ENCODE data around the gene KNTC1. TPM values are rescaled to one million over a fixed set of nuclear protein-coding genes. Genes with fewer than 3 reads are reported as not detected.
"Not testable (repeated sequence)": the region's sequence is repeated elsewhere in the genome, so short reads cannot be mapped to it uniquely, and the experiment has no call there.

The KNTC1 gene
- total and polyA plus RNA-seq, 2 of the 13 experiments (the other 11 are each of a cell fraction or from before 2014, with no cell fraction given): 45.1 to 57.6 TPM

DNA sequence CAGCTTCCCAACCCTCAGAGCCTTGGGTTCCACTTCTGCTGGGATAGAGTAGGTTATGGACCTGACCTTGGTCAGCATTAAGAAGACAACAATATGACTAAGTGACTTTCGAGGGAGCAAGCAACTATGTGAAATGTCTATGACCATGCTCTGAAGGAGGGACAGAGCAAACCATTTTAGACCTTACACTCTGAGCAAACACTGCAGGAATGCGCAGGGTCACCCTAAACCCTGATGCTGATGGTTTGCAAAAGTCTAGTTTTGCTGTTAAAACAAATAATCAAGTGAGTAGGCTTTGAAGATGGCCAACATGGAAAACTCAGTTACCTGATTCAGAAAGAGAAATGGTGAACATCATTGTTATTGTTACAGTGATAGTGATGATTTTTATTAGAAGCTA, 35.1 kb upstream of the KNTC1 start (continued):
- TF ChIP-seq ZNF3 (CRISPR knock-in tag; IDR thresholded peaks at IDR 0.05) (no peak), IRF2 (CRISPR knock-in tag; IDR thresholded peaks at IDR 0.05) (peak; percentile 58; the same call in 1 of the 2 replicates), SOX13 (IDR thresholded peaks at IDR 0.05) (no peak), SOX13 (CRISPR knock-in tag; conservative IDR thresholded peaks at IDR 0.05 in 1 of 2, IDR thresholded peaks at IDR 0.05 in 1 of 2) (peak in 1 of 2 experiments; percentile 76; a peak in 2 of 4 replicates), TEAD3 (CRISPR knock-in tag; optimal IDR thresholded peaks at IDR 0.05; ENCODE audit: borderline replicate concordance) (peak; percentile 99), ZNF367 (CRISPR knock-in tag; IDR thresholded peaks at IDR 0.05; ENCODE audit: borderline replicate concordance) (no peak), RFX5 (IDR thresholded peaks at IDR 0.05; ENCODE audit: low read depth, low read length) (no peak)

DNA sequence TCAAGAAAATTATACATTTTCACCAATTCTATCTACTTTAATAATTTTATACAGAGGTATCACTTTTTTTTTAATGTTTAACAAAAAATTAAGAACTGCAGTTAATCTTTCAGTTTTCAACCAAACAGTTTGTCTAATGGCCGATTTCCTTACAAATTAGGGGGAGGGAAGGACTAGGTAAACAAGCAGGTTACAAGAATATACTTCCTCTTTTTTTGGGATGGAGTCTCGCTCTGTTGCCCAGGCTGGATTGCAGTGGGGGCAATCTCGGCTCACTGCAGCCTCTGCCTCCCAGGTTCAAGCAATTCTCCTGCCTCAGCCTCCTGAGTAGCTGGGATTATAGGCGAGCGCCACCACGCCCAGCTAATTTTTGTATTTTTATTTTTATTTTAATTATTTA, 33.8 kb upstream of the KNTC1 start:
- intact Hi-C loops (cut with micrococcal nuclease; ENCODE audit: unreplicated experiment); ATAC-seq; in situ Hi-C loops (cut with HindIII; ENCODE audit: extremely low pct_ligation_motif_present, low pct_unique_long_range_greater_than_20kb); H3K9me3 ChIP-seq (ENCODE audit: low read length); H3K9ac ChIP-seq (ENCODE audit: insufficient read depth, low read depth, low read length); H3K27me3 ChIP-seq (ENCODE audit: control insufficient read depth in 1 of 2, insufficient read depth in 2 of 2, low read length in 2 of 2); FAIRE-seq; H4K20me1 ChIP-seq (ENCODE audit: insufficient read depth, low read length); H3K4me3 ChIP-seq (replicated peaks in 1 of 3; ENCODE audit: insufficient read depth in 1 of 3, low read depth in 2 of 3, low read length in 3 of 3); BruUV-seq (replicated peaks); POLR2A ChIA-PET; H2AFZ ChIP-seq (ENCODE audit: low read length); H3K4me2 ChIP-seq (ENCODE audit: low read depth, low read length); DNase-seq (ENCODE audit: low spot score): not testable (repeated sequence)
- peaks cover 5 to 24% of the 10 kb centered on the region in 2 experiments for H3K36me3 ChIP-seq (replicated peaks in 1 of 2; ENCODE audit: control insufficient read depth in 1 of 2, insufficient read depth in 2 of 2, low read length in 2 of 2)
- peaks cover 35% of the 10 kb centered on the region for H3K79me2 ChIP-seq (ENCODE audit: insufficient read depth, low read length)
- H3K27ac ChIP-seq (ENCODE audit: extremely low read length, insufficient read depth, low read length): peak overlapping the region; percentile 69
- CTCF ChIA-PET (ENCODE audit: low intra/inter-chr PET ratio, low total read pairs): interaction anchor here (1.4 kb wide), 1 partner anchor 8 kb away, joined by 3 read pairs; the partner anchor contains the start of gene ZCCHC8
- H3K4me1 ChIP-seq (ENCODE audit: insufficient read depth, low read length): peaks cover 88% of the 10 kb centered on the region
- WGBS (ENCODE audit: low lambda C conversion rate): 74% methylated on average over 6 of the region's 6 CpGs

DNA sequence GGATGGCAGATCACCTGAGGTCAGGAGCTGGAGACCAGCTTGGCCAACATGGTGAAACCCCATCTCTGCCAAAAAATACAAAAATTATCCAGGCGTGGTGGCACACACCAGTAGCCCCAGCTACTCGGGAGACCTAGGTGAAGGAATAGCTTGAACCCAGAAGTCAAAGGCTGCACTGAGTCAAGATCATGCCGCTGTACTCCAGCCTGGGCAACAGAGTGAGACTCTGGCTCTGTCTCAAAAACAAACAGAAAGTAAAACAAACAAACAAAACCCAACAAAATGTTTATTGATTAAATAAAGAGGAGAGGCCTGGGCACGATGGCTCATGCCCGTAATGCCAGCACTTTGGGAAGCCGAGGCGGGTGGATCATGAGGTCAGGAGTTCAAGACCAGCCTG, 31.8 kb upstream of the KNTC1 start:
- WGBS (ENCODE audit: low lambda C conversion rate): 88% methylated on average over 7 of the region's 7 CpGs
- no peak for FAIRE-seq
- in situ Hi-C loops (cut with HindIII; ENCODE audit: extremely low pct_ligation_motif_present, low pct_unique_long_range_greater_than_20kb): no loop called here
- no peak for TF ChIP-seq ZNF546 (CRISPR knock-in tag; conservative IDR thresholded peaks at IDR 0.05)
- TF ChIP-seq, protein P1, sequence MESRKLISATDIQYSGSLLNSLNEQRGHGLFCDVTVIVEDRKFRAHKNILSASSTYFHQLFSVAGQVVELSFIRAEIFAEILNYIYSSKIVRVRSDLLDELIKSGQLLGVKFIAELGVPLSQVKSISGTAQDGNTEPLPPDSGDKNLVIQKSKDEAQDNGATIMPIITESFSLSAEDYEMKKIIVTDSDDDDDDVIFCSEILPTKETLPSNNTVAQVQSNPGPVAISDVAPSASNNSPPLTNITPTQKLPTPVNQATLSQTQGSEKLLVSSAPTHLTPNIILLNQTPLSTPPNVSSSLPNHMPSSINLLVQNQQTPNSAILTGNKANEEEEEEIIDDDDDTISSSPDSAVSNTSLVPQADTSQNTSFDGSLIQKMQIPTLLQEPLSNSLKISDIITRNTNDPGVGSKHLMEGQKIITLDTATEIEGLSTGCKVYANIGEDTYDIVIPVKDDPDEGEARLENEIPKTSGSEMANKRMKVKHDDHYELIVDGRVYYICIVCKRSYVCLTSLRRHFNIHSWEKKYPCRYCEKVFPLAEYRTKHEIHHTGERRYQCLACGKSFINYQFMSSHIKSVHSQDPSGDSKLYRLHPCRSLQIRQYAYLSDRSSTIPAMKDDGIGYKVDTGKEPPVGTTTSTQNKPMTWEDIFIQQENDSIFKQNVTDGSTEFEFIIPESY (CRISPR knock-in tag; IDR thresholded peaks at IDR 0.05): peak; percentile 15; the same call in 1 of the 2 replicates
- TF ChIP-seq KDM6A (CRISPR knock-in tag; IDR thresholded peaks at IDR 0.05; ENCODE audit: low read depth): no peak
- TF ChIP-seq, protein P2, sequence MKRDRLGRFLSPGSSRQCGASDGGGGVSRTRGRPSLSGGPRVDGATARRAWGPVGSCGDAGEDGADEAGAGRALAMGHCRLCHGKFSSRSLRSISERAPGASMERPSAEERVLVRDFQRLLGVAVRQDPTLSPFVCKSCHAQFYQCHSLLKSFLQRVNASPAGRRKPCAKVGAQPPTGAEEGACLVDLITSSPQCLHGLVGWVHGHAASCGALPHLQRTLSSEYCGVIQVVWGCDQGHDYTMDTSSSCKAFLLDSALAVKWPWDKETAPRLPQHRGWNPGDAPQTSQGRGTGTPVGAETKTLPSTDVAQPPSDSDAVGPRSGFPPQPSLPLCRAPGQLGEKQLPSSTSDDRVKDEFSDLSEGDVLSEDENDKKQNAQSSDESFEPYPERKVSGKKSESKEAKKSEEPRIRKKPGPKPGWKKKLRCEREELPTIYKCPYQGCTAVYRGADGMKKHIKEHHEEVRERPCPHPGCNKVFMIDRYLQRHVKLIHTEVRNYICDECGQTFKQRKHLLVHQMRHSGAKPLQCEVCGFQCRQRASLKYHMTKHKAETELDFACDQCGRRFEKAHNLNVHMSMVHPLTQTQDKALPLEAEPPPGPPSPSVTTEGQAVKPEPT (CRISPR knock-in tag; IDR thresholded peaks at IDR 0.05; ENCODE audit: low read depth): no peak
- no peak for TF ChIP-seq SMAD3 (CRISPR knock-in tag; IDR thresholded peaks at IDR 0.05)
- Histone ChIP-seq H3K27ac (ENCODE audit: extremely low read length, insufficient read depth, low read length) (no peak overlapping the region), H4K20me1 (ENCODE audit: insufficient read depth, low read length) (peaks cover 3% of the 10 kb centered on the region; the same call in 1 of the 2 replicates), H3K36me3 (replicated peaks in 1 of 2; ENCODE audit: control insufficient read depth in 1 of 2, insufficient read depth in 2 of 2, low read length in 2 of 2) (peaks cover 5 to 20% of the 10 kb centered on the region in 2 experiments), H3K27me3 (ENCODE audit: control insufficient read depth in 1 of 2, insufficient read depth in 2 of 2, low read length in 2 of 2) (no peaks in the 10 kb centered on the region; a peak in 1 of 5 replicates), H3K9me3 (ENCODE audit: low read length) (no peaks in the 10 kb centered on the region), H3K9ac (ENCODE audit: insufficient read depth, low read depth, low read length) (no peak overlapping the region), H2AFZ (ENCODE audit: low read length) (no peak overlapping the region), H3K79me2 (ENCODE audit: insufficient read depth, low read length) (peaks cover 54% of the 10 kb centered on the region), H3K4me3 (replicated peaks in 1 of 3; ENCODE audit: insufficient read depth in 1 of 3, low read depth in 2 of 3, low read length in 3 of 3) (no peak overlapping the region), H3K4me2 (ENCODE audit: low read depth, low read length) (no peak overlapping the region; the same call in 1 of the 2 replicates), H3K4me1 (ENCODE audit: insufficient read depth, low read length) (peaks cover 75% of the 10 kb centered on the region)
- DNase-seq (ENCODE audit: low spot score): no peak
- intact Hi-C loops (cut with micrococcal nuclease; ENCODE audit: unreplicated experiment): no loop called here
- no TSS peak for BruUV-seq (replicated peaks)
- ChIA-PET CTCF (ENCODE audit: low intra/inter-chr PET ratio, low total read pairs) (no interaction called here), POLR2A (no interaction called here)
- no peak for ATAC-seq

Measured in HepG2 (cell line).